Measurements from ENCODE around the gene DNM3.
A peak's percentile ranks its signal among the peaks of the same experiment; 100 is the strongest.

DNM3 gene

GRCh38 chr1:172373864-172374263 lies 532.6 kb downstream of the DNM3 start:
- H3K4me1 ChIP-seq (ENCODE audit: insufficient read depth, low read length, severe bottlenecking), result peaks cover 9% of the 10 kb centered on the region
- no peak overlapping the region for H2AFZ ChIP-seq (ENCODE audit: low read length)
- H3K9ac ChIP-seq (ENCODE audit: low read length), result no peak overlapping the region
- no peaks in the 10 kb centered on the region for H3K36me3 ChIP-seq (ENCODE audit: insufficient read depth, low read length)
- H3K4me3 ChIP-seq (ENCODE audit: low read depth, low read length, poor library complexity, severe bottlenecking), result no peak overlapping the region
- H4K20me1 ChIP-seq (ENCODE audit: insufficient read depth, low read length), result no peaks in the 10 kb centered on the region
- H3F3A ChIP-seq (ENCODE audit: insufficient read depth, low read length), result no peaks in the 10 kb centered on the region
- H3K79me2 ChIP-seq (ENCODE audit: insufficient read depth, low read length), result no peaks in the 10 kb centered on the region
- no peaks in the 10 kb centered on the region for H3K27me3 ChIP-seq (ENCODE audit: insufficient read depth, low read length)
- no peaks in the 10 kb centered on the region for H3K9me3 ChIP-seq (ENCODE audit: low read length)
- TF ChIP-seq CTCF (IDR thresholded peaks at IDR 0.05; ENCODE audit: low read length), result no peak
- TF ChIP-seq EZH2 (IDR thresholded peaks at IDR 0.05; ENCODE audit: borderline replicate concordance, low read length), result no peak
- H3K9me2 ChIP-seq (ENCODE audit: low read depth, low read length), result no peaks in the 10 kb centered on the region
- H3K4me2 ChIP-seq (ENCODE audit: low read length), result no peak overlapping the region
- H3K27ac ChIP-seq (ENCODE audit: low read depth, low read length, poor library complexity, severe bottlenecking), result no peak overlapping the region

- H3K9me3 ChIP-seq (ENCODE audit: low read length), result no peaks in the 10 kb centered on the region
- H3K27ac ChIP-seq (ENCODE audit: low read depth, low read length, poor library complexity, severe bottlenecking), result no peak overlapping the region
- no peak overlapping the region for H3K4me2 ChIP-seq (ENCODE audit: low read length)
- no peaks in the 10 kb centered on the region for H3K27me3 ChIP-seq (ENCODE audit: insufficient read depth, low read length)
- no peak overlapping the region for H3K4me3 ChIP-seq (ENCODE audit: low read depth, low read length, poor library complexity, severe bottlenecking)
- no peaks in the 10 kb centered on the region for H3F3A ChIP-seq (ENCODE audit: insufficient read depth, low read length)
- TF ChIP-seq CTCF (IDR thresholded peaks at IDR 0.05; ENCODE audit: low read length), result no peak
- no peak for TF ChIP-seq EZH2 (IDR thresholded peaks at IDR 0.05; ENCODE audit: borderline replicate concordance, low read length)
- no peak overlapping the region for H2AFZ ChIP-seq (ENCODE audit: low read length)
- no peaks in the 10 kb centered on the region for H4K20me1 ChIP-seq (ENCODE audit: insufficient read depth, low read length)
- no peak overlapping the region for H3K9ac ChIP-seq (ENCODE audit: low read length)
- no peaks in the 10 kb centered on the region for H3K36me3 ChIP-seq (ENCODE audit: insufficient read depth, low read length)
- no peaks in the 10 kb centered on the region for H3K79me2 ChIP-seq (ENCODE audit: insufficient read depth, low read length)
- no peaks in the 10 kb centered on the region for H3K9me2 ChIP-seq (ENCODE audit: low read depth, low read length)
- peaks cover 18% of the 10 kb centered on the region for H3K4me1 ChIP-seq (ENCODE audit: insufficient read depth, low read length, severe bottlenecking)
Observed at GRCh38 chr1:172375211-172375631, 533.9 kb downstream of the DNM3 start.

- Histone ChIP-seq H3K27me3 (ENCODE audit: insufficient read depth, low read length) (no peaks in the 10 kb centered on the region), H3K4me1 (ENCODE audit: insufficient read depth, low read length, severe bottlenecking) (peaks cover 29% of the 10 kb centered on the region), H3K9me2 (ENCODE audit: low read depth, low read length) (no peaks in the 10 kb centered on the region), H3K9ac (ENCODE audit: low read length) (no peak overlapping the region), H3K79me2 (ENCODE audit: insufficient read depth, low read length) (no peaks in the 10 kb centered on the region), H3K9me3 (ENCODE audit: low read length) (no peaks in the 10 kb centered on the region), H3K4me2 (ENCODE audit: low read length) (no peak overlapping the region), H2AFZ (ENCODE audit: low read length) (peak overlapping the region; percentile 89), H3K4me3 (ENCODE audit: low read depth, low read length, poor library complexity, severe bottlenecking) (no peak overlapping the region), H3K36me3 (ENCODE audit: insufficient read depth, low read length) (no peaks in the 10 kb centered on the region), H3K27ac (ENCODE audit: low read depth, low read length, poor library complexity, severe bottlenecking) (peak overlapping the region; percentile 3), H4K20me1 (ENCODE audit: insufficient read depth, low read length) (no peaks in the 10 kb centered on the region), H3F3A (ENCODE audit: insufficient read depth, low read length) (no peaks in the 10 kb centered on the region)
- TF ChIP-seq EZH2 (IDR thresholded peaks at IDR 0.05; ENCODE audit: borderline replicate concordance, low read length) (no peak), CTCF (IDR thresholded peaks at IDR 0.05; ENCODE audit: low read length) (no peak)
Observed at GRCh38 chr1:172376431-172376830, 535.1 kb downstream of the DNM3 start.

Measured in OCI-LY1 (cell line).